K562 (cell line): Measurements from ENCODE around the gene DSEL. TPM values are rescaled to one million over a fixed set of nuclear protein-coding genes. Genes with fewer than 3 reads are reported as not detected.
A peak's percentile ranks its signal among the peaks of the same experiment; 100 is the strongest.

ENCODE experiments used
- ATAC-seq: fragments of 200-7000 bp; cut with Tn5 transposase; 3 replicates; pipeline ENCODE4 v1.9.1; 2020; ENCODE audit warnings: moderate library complexity
- BruUV-seq: library from RNA; stranded (reverse); fragments of 400-500 nt; replicated peaks from 2 replicates; lab custom pipeline; 2021; lab: Mats Ljungman, UMichigan
- CTCF ChIA-PET: fragments of 300-600 bp; formaldehyde crosslinking; extraction: SDS; loops from one replicate; lab custom pipeline; 2021; ENCODE audit warnings: low intra/inter-chr PET ratio; lab: Yijun Ruan, JAX
- POLR2A ChIA-PET: fragments of 300-600, 350-650 bp; sonication (Branson Sonifier 250); formaldehyde crosslinking; extraction: SDS; loops from one replicate; lab custom pipeline; 2021; ENCODE audit warnings: antibody characterized with exemption, inconsistent platforms; lab: Yijun Ruan, JAX
- DNase-seq, 4 experiments: peaks; one replicate each; pipeline versions ENCODE4 v3.0.0 to v3.0.0-alpha.2; 2011 to 2018; ENCODE audit warnings: low spot score in 3 of 4, mixed read lengths in 3 of 4; ENCODE audit errors: extremely low read depth in 1 of 4
- FAIRE-seq: peaks from 2 replicates; lab custom pipeline; 2011; peaks lifted over from hg19 to GRCh38; lab: Jason Lieb, UNC
- H2AFZ ChIP-seq: 2 replicates; pipeline ENCODE4 v1.6.0; 2011; ENCODE audit warnings: low read depth, low read length, control low read depth, inconsistent platforms
- H3K27ac ChIP-seq: fragments of 200-600 bp; 3 replicates; pipeline ENCODE4 v1.8.0; 2011; ENCODE audit warnings: low read depth, mild to moderate bottlenecking, control low read depth, inconsistent platforms, low read length, moderate library complexity, mixed read lengths; ENCODE audit errors: extremely low read depth
- H3K27me3 ChIP-seq, 2 experiments: fragments of 300-600 bp in 1 of 2; 2 replicates in 1 of 2; 3 replicates in 1 of 2; pipeline versions ENCODE4 v1.6.0 to v1.8.0; 2011; ENCODE audit warnings: inconsistent platforms in 2 of 2, low read length in 2 of 2, mild to moderate bottlenecking in 1 of 2, mixed read lengths in 1 of 2, moderate library complexity in 1 of 2; ENCODE audit not compliant: control insufficient read depth in 2 of 2, insufficient read depth in 2 of 2
- H3K36me3 ChIP-seq: fragments of 300-600 bp; 3 replicates; pipeline ENCODE4 v1.8.0; 2011; ENCODE audit warnings: mild to moderate bottlenecking, low read length, inconsistent platforms; ENCODE audit not compliant: control insufficient read depth, insufficient read depth
- H3K4me1 ChIP-seq, 2 experiments: fragments of 200-600 bp in 1 of 2; replicated peaks in 1 of 2; 2 replicates in 1 of 2; 3 replicates in 1 of 2; pipeline versions ENCODE4 v1.5.1 to v1.8.0; 2011; ENCODE audit warnings: inconsistent platforms in 2 of 2, low read length in 2 of 2, mild to moderate bottlenecking in 1 of 2, mixed read lengths in 1 of 2, moderate library complexity in 1 of 2; ENCODE audit not compliant: control insufficient read depth in 2 of 2, insufficient read depth in 2 of 2
- H3K4me2 ChIP-seq: 2 replicates; pipeline ENCODE4 v1.6.1; 2011; ENCODE audit warnings: low read length, control low read depth, inconsistent platforms, mixed read lengths; ENCODE audit not compliant: insufficient read depth
- H3K4me3 ChIP-seq: fragments of 200-600 bp; sonication (generic), shearing (Covaris generic); 2 replicates; pipeline ENCODE4 v1.5.1; 2016; ENCODE audit warnings: control low read depth, inconsistent platforms
- H3K79me2 ChIP-seq: fragments of 200-600 bp; 3 replicates; pipeline ENCODE4 v1.8.0; 2011; ENCODE audit warnings: low read length, inconsistent platforms; ENCODE audit not compliant: control insufficient read depth, insufficient read depth
- H3K9ac ChIP-seq, 2 experiments: 2 replicates each; pipeline versions ENCODE4 v1.6.0 to v1.6.1; 2011; ENCODE audit warnings: low read depth in 2 of 2, low read length in 2 of 2, control low read depth in 1 of 2, inconsistent platforms in 1 of 2, mild to moderate bottlenecking in 1 of 2, mixed read lengths in 1 of 2; ENCODE audit not compliant: insufficient read depth in 1 of 2
- H3K9me1 ChIP-seq: one replicate; pipeline ENCODE4 v1.6.0; 2011; ENCODE audit warnings: inconsistent platforms, mild to moderate bottlenecking, low read length, moderate library complexity; ENCODE audit not compliant: control insufficient read depth, insufficient read depth
- H3K9me3 ChIP-seq: replicated peaks from 2 replicates; pipeline ENCODE4 v1.5.1; 2011; ENCODE audit warnings: low read depth, low read length, inconsistent platforms; ENCODE audit not compliant: control insufficient read depth, insufficient read depth
- H4K20me1 ChIP-seq: replicated peaks from 2 replicates; pipeline ENCODE4 v1.6.1; 2011; ENCODE audit warnings: low read length, inconsistent platforms, mixed read lengths; ENCODE audit not compliant: control insufficient read depth, insufficient read depth
- E2F6 ChIP-seq, 2 experiments: IDR thresholded peaks; 2 replicates each; pipeline ENCODE4 v1.6.1; 2011; ENCODE audit warnings: borderline replicate concordance in 1 of 2, control low read depth in 1 of 2, low read depth in 1 of 2, low read length in 1 of 2, mild to moderate bottlenecking in 1 of 2, mixed read lengths in 1 of 2, moderate library complexity in 1 of 2; ENCODE audit not compliant: insufficient read depth in 1 of 2, insufficient read length in 1 of 2, poor library complexity in 1 of 2, severe bottlenecking in 1 of 2; ENCODE audit errors: extremely low read depth in 1 of 2
- PTTG1 ChIP-seq: fragments of 450-650 bp; IDR thresholded peaks from 2 replicates; pipeline ENCODE4 v1.6.1; 2016; ENCODE audit warnings: low read depth, mild to moderate bottlenecking, missing genetic modification characterization, missing compliant biosample characterization
- RAD21 ChIP-seq, 2 experiments: fragments of 250-450 bp in 1 of 2; fragments of 450-650 bp in 1 of 2; sonication (Bioruptor Pico) in 1 of 2; formaldehyde crosslinking in 1 of 2; IDR thresholded peaks in 1 of 2; conservative IDR thresholded peaks in 1 of 2; 2 replicates each; pipeline versions ENCODE4 v1.4.0 to v1.8.0; 2020 to 2022; ENCODE audit warnings: mild to moderate bottlenecking in 2 of 2, moderate library complexity in 1 of 2
- TRIM24 ChIP-seq, 2 experiments: fragments of 450-650 bp; IDR thresholded peaks; 2 replicates each; pipeline ENCODE4 v1.6.1; 2016
- ZNF354B ChIP-seq: fragments of 250-450 bp; sonication (Bioruptor Pico); IDR thresholded peaks from 2 replicates; pipeline ENCODE4 v1.4.0; 2020
- WGBS: fragments of 100-300 bp; shearing (Covaris generic); methylation state at CpG from one replicate; pipeline ENCODE4 v1.1.6; 2016; ENCODE audit warnings: low coverage, mixed read lengths; ENCODE audit not compliant: insufficient coverage; ENCODE audit errors: missing lambda C conversion rate; 5-methylcytosine and 5-hydroxymethylcytosine counted together
- in situ Hi-C: fragments of 300-500 bp; cut with MboI; formaldehyde crosslinking; loops from 4 replicates; pipeline ENCODE4 v1.15.0; 2018; ENCODE audit warnings: inconsistent platforms, mixed read lengths
- intact Hi-C: fragments of 100-400 bp; cut with micrococcal nuclease; formaldehyde crosslinking; loops from 2 replicates; pipeline ENCODE4 v1.14.2; 2022
- polyA plus RNA-seq, 8 experiments: library from polyadenylated mRNA; depleted of rRNA in 4 of 8; stranded (reverse) in 5 of 8; unstranded in 3 of 8; fragments of >200 nt; fragmentation: Nextera tagmentation in 2 of 8; fragmentation: Illumina TruSeq in 1 of 8; extraction: Ambion mirVana in 2 of 8; extraction: Trizol in 1 of 8; gene quantifications; 2 replicates each; pipeline versions ENCODE4 v1.2.1 to v1.2.3, GENCODE V29; 2011 to 2014; ENCODE audit warnings: inconsistent platforms in 1 of 8, missing spikeins in 1 of 8
- total RNA-seq, 7 experiments: library from RNA; depleted of rRNA in 6 of 7; stranded (reverse); fragments of >200 nt in 6 of 7; fragmentation: Illumina TruSeq in 2 of 7; extraction: Trizol in 2 of 7; gene quantifications; 2 replicates each; pipeline versions ENCODE4 v1.2.1 to v1.2.3, GENCODE V29; 2011 to 2021; ENCODE audit warnings: low replicate concordance in 1 of 7
- TF ChIP-seq, protein P1 (sequence below), 3 experiments: IDR thresholded peaks in 2 of 3; conservative IDR thresholded peaks in 1 of 3; 2 replicates each; pipeline ENCODE4 v1.5.1; 2011 to 2012; ENCODE audit warnings: low read length in 3 of 3, mild to moderate bottlenecking in 3 of 3, control low read depth in 2 of 3, improper control_type of control experiment in 1 of 3, inconsistent platforms in 1 of 3, low read depth in 1 of 3, mixed read lengths in 1 of 3, moderate library complexity in 1 of 3; ENCODE audit not compliant: insufficient read depth in 2 of 3
- TF ChIP-seq, protein P2 (sequence below): fragments of 450-650 bp; IDR thresholded peaks from 2 replicates; pipeline ENCODE4 v1.6.1; 2014; ENCODE audit warnings: low read depth, mild to moderate bottlenecking, moderate library complexity, borderline replicate concordance

The DSEL gene
- total and polyA plus RNA-seq, 9 of the 15 experiments (the other 6 are each of a cell fraction or from before 2014, with no cell fraction given) = under 0.01 to 0.04 (median 0.01) TPM; not detected in 3

DNA sequence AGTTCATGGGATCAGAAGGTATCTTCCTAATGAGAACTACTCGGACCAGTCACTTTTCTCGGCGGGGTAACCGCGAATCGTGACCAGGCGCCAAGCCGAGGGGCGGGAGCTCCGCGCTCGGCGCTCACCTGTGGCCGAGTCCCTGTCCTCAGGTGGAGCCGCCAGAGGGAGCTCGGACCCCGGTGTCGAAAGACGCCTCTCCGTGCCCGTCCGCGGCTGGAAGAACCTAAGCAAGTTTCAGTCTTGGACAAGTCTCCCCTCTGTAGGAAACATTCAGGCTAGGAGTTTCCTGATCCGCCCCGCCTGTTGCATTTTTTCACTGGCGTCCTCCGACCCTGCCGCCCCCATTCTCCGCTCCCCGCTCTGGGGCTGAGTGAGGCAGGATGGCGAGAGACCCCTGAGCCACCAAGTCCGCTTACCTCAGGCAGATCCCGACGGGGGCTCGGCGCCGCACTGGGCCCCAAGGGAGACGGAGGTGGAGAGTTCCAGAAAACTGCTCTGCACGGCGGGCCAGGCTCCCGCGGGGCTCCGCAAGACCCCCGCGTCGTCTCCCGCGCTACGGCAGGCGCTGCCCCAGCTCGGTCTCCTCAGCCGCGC is 480 bp downstream of the DSEL start:
- Histone ChIP-seq H3K36me3 (no peaks in the 10 kb centered on the region), H3K9me3 (no peaks in the 10 kb centered on the region), H3K9ac (peak overlapping the region in 1 of 2 experiments; percentile 70; a peak in 3 of 4 replicates), H3K4me1 (peaks cover 0 to 7% of the 10 kb centered on the region in 2 experiments; a peak in 3 of 5 replicates), H2AFZ (peak overlapping the region; percentile 80; the same call in 1 of the 2 replicates), H3K27me3 (no peaks in the 10 kb centered on the region), H4K20me1 (no peaks in the 10 kb centered on the region), H3K4me2 (peak overlapping the region; percentile 68), H3K4me3 (peak overlapping the region; percentile 45), H3K9me1 (no peaks in the 10 kb centered on the region), H3K79me2 (no peaks in the 10 kb centered on the region), H3K27ac (no peak overlapping the region)
- ATAC-seq (peak; percentile 79), FAIRE-seq (no peak), DNase-seq (peak; percentile 41 to 66 (median 48))
- ChIA-PET POLR2A (no interaction called here), CTCF (interaction anchor here (0.6 kb wide), 1 partner anchor 1107 kb away, joined by 3 read pairs; no protein-coding TSS in a partner anchor)
- intact Hi-C loops = loop anchor here (10.0 kb wide), 3 partner anchors 1109 to 1219 kb away; no protein-coding TSS in a partner anchor
- in situ Hi-C loops = no loop called here
- WGBS = 0% methylated on average over 13 of the region's 53 CpGs
- BruUV-seq = no TSS peak
- no peak for TF ChIP-seq PTTG1 (tag)
- no peak for TF ChIP-seq ZNF354B (CRISPR knock-in tag)
- TF ChIP-seq, protein P1, sequence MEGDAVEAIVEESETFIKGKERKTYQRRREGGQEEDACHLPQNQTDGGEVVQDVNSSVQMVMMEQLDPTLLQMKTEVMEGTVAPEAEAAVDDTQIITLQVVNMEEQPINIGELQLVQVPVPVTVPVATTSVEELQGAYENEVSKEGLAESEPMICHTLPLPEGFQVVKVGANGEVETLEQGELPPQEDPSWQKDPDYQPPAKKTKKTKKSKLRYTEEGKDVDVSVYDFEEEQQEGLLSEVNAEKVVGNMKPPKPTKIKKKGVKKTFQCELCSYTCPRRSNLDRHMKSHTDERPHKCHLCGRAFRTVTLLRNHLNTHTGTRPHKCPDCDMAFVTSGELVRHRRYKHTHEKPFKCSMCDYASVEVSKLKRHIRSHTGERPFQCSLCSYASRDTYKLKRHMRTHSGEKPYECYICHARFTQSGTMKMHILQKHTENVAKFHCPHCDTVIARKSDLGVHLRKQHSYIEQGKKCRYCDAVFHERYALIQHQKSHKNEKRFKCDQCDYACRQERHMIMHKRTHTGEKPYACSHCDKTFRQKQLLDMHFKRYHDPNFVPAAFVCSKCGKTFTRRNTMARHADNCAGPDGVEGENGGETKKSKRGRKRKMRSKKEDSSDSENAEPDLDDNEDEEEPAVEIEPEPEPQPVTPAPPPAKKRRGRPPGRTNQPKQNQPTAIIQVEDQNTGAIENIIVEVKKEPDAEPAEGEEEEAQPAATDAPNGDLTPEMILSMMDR (IDR thresholded peaks at IDR 0.05 in 2 of 3, conservative IDR thresholded peaks at IDR 0.05 in 1 of 3; ENCODE audit: insufficient read depth in 2 of 3, low read depth in 1 of 3, low read length in 3 of 3) = peak; percentile 43 to 62 (median 56); a peak in 5 of 6 replicates
- TF ChIP-seq RAD21 (CRISPR knock-in tag; conservative IDR thresholded peaks at IDR 0.05 in 1 of 2, IDR thresholded peaks at IDR 0.05 in 1 of 2) = peak; percentile 42 to 57
- peak in 1 of 2 experiments; percentile 40 for TF ChIP-seq E2F6 (IDR thresholded peaks at IDR 0.05; ENCODE audit: borderline replicate concordance in 1 of 2, extremely low read depth in 1 of 2, insufficient read depth in 1 of 2, insufficient read length in 1 of 2, low read depth in 1 of 2, low read length in 1 of 2, poor library complexity in 1 of 2, severe bottlenecking in 1 of 2)
- TF ChIP-seq, protein P2, sequence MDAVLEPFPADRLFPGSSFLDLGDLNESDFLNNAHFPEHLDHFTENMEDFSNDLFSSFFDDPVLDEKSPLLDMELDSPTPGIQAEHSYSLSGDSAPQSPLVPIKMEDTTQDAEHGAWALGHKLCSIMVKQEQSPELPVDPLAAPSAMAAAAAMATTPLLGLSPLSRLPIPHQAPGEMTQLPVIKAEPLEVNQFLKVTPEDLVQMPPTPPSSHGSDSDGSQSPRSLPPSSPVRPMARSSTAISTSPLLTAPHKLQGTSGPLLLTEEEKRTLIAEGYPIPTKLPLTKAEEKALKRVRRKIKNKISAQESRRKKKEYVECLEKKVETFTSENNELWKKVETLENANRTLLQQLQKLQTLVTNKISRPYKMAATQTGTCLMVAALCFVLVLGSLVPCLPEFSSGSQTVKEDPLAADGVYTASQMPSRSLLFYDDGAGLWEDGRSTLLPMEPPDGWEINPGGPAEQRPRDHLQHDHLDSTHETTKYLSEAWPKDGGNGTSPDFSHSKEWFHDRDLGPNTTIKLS = no peak
- no peak for TF ChIP-seq TRIM24 (IDR thresholded peaks at IDR 0.05)
